A549 (cell line): ENCODE data around the gene CDC27. TPM values are rescaled to one million over a fixed set of nuclear protein-coding genes. Genes with fewer than 3 reads are reported as not detected.

Experiments used
- ATAC-seq, 2 experiments: fragments of 200-7000 bp in 1 of 2; fragments of >200 bp in 1 of 2; cut with Nextera tagmentation in 1 of 2; cut with Tn5 transposase in 1 of 2; 3 replicates each; pipeline versions ENCODE4 v1.8.0 to v1.9.1; 2018 to 2020; ENCODE audit warnings: mild to moderate bottlenecking in 1 of 2, moderate library complexity in 1 of 2
- CTCF ChIA-PET: fragments of 300-600 bp; sonication (Branson Sonifier 250); formaldehyde crosslinking; extraction: SDS; loops from one replicate; lab custom pipeline; 2021; ENCODE audit warnings: antibody characterized with exemption, inconsistent platforms; lab: Yijun Ruan, JAX
- POLR2A ChIA-PET: fragments of 350-600 bp; formaldehyde crosslinking; extraction: SDS; loops from one replicate; lab custom pipeline; 2021; ENCODE audit warnings: antibody characterized with exemption, inconsistent platforms; lab: Yijun Ruan, JAX
- DNase-seq, 2 experiments: peaks; one replicate each; pipeline versions ENCODE4 v3.0.0 to v3.0.0-alpha.2; 2011 to 2016; ENCODE audit warnings: low read depth in 1 of 2, low spot score in 1 of 2
- FAIRE-seq: peaks from 2 replicates; lab custom pipeline; 2011; peaks lifted over from hg19 to GRCh38; lab: Jason Lieb, UNC
- H3K27ac ChIP-seq, 2 experiments: fragments of >200 bp; sonication (Bioruptor Twin); formaldehyde crosslinking; 3 replicates each; pipeline ENCODE4 v1.5.1; 2016 to 2017
- H3K4me1 ChIP-seq: fragments of >200 bp; sonication (Bioruptor Twin); formaldehyde crosslinking; 3 replicates; pipeline ENCODE4 v1.6.1; 2016
- H3K4me2 ChIP-seq: fragments of >200 bp; sonication (Bioruptor Twin); formaldehyde crosslinking; 3 replicates; pipeline ENCODE4 v1.6.1; 2016
- H3K4me3 ChIP-seq: fragments of >200 bp; sonication (Bioruptor Twin); formaldehyde crosslinking; 3 replicates; pipeline ENCODE4 v1.5.1; 2016
- H3K9me3 ChIP-seq: fragments of >200 bp; sonication (Bioruptor Twin); formaldehyde crosslinking; 3 replicates; pipeline ENCODE4 v1.6.1; 2016
- CEBPB ChIP-seq, 2 experiments: fragments of >200 bp in 1 of 2; sonication (Bioruptor Twin) in 1 of 2; formaldehyde crosslinking in 1 of 2; IDR thresholded peaks; 2 replicates each; pipeline ENCODE4 v1.6.1; 2012 to 2016
- CHD2 ChIP-seq: fragments of 150-350 bp; IDR thresholded peaks from 2 replicates; pipeline ENCODE4 v1.6.1; 2014; ENCODE audit warnings: low read length; ENCODE audit not compliant: partially characterized antibody
- EHF ChIP-seq: fragments of 250-450 bp; sonication (Bioruptor Pico); IDR thresholded peaks from 2 replicates; pipeline ENCODE4 v1.5.0; 2020; ENCODE audit warnings: mild to moderate bottlenecking
- EHMT2 ChIP-seq: fragments of 200-600 bp; sonication (generic); IDR thresholded peaks from 2 replicates; pipeline ENCODE4 v1.6.1; 2016; ENCODE audit warnings: antibody characterized with exemption, low read depth, mild to moderate bottlenecking, moderate library complexity
- EP300 ChIP-seq, 2 experiments: fragments of >200 bp; sonication (Bioruptor Twin); formaldehyde crosslinking; IDR thresholded peaks; 2 replicates in 1 of 2; 3 replicates in 1 of 2; pipeline ENCODE4 v1.6.1; 2016 to 2017
- FOXS1 ChIP-seq: fragments of 250-450 bp; sonication (Bioruptor Pico); IDR thresholded peaks from 2 replicates; pipeline ENCODE4 v1.5.0; 2020; ENCODE audit warnings: mild to moderate bottlenecking, moderate library complexity
- HOXB5 ChIP-seq: fragments of 250-450 bp; sonication (Bioruptor Pico); IDR thresholded peaks from 2 replicates; pipeline ENCODE4 v1.5.0; 2020; ENCODE audit warnings: mild to moderate bottlenecking, moderate library complexity
- JUN ChIP-seq, 2 experiments: fragments of >200 bp; sonication (Bioruptor Twin); formaldehyde crosslinking; IDR thresholded peaks; 2 replicates in 1 of 2; 3 replicates in 1 of 2; pipeline ENCODE4 v1.6.1; 2016 to 2017
- KDM5A ChIP-seq: fragments of 200-600 bp; sonication (generic); IDR thresholded peaks from 2 replicates; pipeline ENCODE4 v1.6.1; 2016; ENCODE audit warnings: antibody characterized with exemption, mild to moderate bottlenecking
- MAZ ChIP-seq: fragments of 150-350 bp; IDR thresholded peaks from 2 replicates; pipeline ENCODE4 v1.6.1; 2014; ENCODE audit warnings: antibody characterized with exemption, low read depth, low read length, borderline replicate concordance
- PHF8 ChIP-seq: fragments of 200-600 bp; sonication (generic); IDR thresholded peaks from 2 replicates; pipeline ENCODE4 v1.6.1; 2016; ENCODE audit warnings: low read depth, mild to moderate bottlenecking, antibody characterized with exemption, moderate library complexity, borderline replicate concordance
- POLR2AphosphoS2 ChIP-seq: conservative IDR thresholded peaks from 2 replicates; pipeline ENCODE4 v1.6.1; 2012; ENCODE audit warnings: low read length, improper control_type of control experiment, inconsistent platforms
- WGBS: methylation state at CpG from one replicate; pipeline ENCODE4 v1.1.6; 2017; ENCODE audit errors: missing lambda C conversion rate; 5-methylcytosine and 5-hydroxymethylcytosine counted together
- polyA plus RNA-seq, 4 experiments: library from polyadenylated mRNA; depleted of rRNA in 3 of 4; stranded (reverse); fragments of >200 nt; fragmentation: RNase III in 1 of 4; extraction: RNeasy Plus Mini Kit Qiagen cat#74134 plus additional on column Dnase treatment in 1 of 4; gene quantifications; 2 replicates in 3 of 4; 3 replicates in 1 of 4; pipeline ENCODE4 v1.2.3, GENCODE V29; 2011 to 2017
- TF ChIP-seq, protein P1 (sequence below): fragments of 200-600 bp; sonication (generic); IDR thresholded peaks from 2 replicates; pipeline ENCODE4 v1.6.1; 2016; ENCODE audit warnings: antibody characterized with exemption, mild to moderate bottlenecking, moderate library complexity
- TF ChIP-seq, protein P2 (sequence below): fragments of 250-450 bp; sonication (Bioruptor Pico); IDR thresholded peaks from 2 replicates; pipeline ENCODE4 v1.5.0; 2021; ENCODE audit warnings: mild to moderate bottlenecking, moderate library complexity, borderline replicate concordance
- TF ChIP-seq, protein P3 (sequence below): fragments of >200 bp; sonication (Bioruptor Twin); formaldehyde crosslinking; IDR thresholded peaks from 2 replicates; pipeline ENCODE4 v1.6.1; 2016

Gene CDC27
- polyA plus RNA-seq, 2 of the 4 experiments (the other 2 are of a cell fraction): 88.0 to 150 TPM

DNA sequence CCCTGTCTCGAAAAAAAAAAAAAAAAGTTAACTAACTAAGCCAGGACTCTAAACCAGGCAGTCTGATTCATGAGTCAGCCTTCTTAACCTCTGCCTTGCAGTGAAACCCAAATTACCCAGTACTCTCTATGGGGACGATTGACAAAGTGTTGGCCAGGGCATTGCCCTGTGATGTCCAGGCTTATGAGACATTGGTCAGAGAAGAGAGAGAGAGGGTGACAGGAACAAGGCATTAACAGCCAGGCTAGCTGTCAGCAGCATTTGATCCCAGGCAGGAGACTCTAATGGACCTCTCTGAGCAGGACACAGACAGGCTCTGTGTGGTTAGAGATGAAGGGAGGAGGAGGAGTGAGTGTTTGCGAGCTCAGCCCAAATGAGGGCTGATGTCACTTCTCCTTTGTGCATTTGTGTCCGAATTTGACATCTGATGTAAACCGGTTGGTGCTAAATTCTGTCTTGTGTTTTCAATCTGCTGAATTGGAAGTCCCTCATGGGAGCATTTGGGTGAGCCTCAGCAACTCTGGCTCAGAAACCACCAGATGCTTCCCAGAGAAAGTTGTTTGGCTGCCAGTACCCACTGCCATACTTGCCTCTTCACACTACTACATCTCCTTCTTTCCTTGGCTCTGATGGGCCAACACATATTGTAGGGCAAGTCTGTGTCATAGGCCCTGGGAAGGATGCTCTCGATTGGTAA is 15.8 kb upstream of the CDC27 start:
- ChIA-PET CTCF (interaction anchor here (0.5 to 4.2 kb wide), 7 partner anchors 7 to 111 kb away, joined by 3 to 15 read pairs (median 4); no protein-coding TSS in a partner anchor), POLR2A (no interaction called here)
- FAIRE-seq (no peak), ATAC-seq (peak in 1 of 2 experiments; percentile 40; a peak in 1 of 6 replicates), DNase-seq (no peak)
- H3K9me3 ChIP-seq: peaks cover 5% of the 10 kb centered on the region; the same call in 2 of the 3 replicates
- TF ChIP-seq PHF8: no peak
- no peak for TF ChIP-seq FOXS1
- TF ChIP-seq CEBPB (IDR thresholded peaks at IDR 0.05): no peak
- TF ChIP-seq POLR2AphosphoS2: no peak
- no peak for TF ChIP-seq CHD2
- no peak for TF ChIP-seq EHF (CRISPR knock-in tag)
- TF ChIP-seq, protein P1, sequence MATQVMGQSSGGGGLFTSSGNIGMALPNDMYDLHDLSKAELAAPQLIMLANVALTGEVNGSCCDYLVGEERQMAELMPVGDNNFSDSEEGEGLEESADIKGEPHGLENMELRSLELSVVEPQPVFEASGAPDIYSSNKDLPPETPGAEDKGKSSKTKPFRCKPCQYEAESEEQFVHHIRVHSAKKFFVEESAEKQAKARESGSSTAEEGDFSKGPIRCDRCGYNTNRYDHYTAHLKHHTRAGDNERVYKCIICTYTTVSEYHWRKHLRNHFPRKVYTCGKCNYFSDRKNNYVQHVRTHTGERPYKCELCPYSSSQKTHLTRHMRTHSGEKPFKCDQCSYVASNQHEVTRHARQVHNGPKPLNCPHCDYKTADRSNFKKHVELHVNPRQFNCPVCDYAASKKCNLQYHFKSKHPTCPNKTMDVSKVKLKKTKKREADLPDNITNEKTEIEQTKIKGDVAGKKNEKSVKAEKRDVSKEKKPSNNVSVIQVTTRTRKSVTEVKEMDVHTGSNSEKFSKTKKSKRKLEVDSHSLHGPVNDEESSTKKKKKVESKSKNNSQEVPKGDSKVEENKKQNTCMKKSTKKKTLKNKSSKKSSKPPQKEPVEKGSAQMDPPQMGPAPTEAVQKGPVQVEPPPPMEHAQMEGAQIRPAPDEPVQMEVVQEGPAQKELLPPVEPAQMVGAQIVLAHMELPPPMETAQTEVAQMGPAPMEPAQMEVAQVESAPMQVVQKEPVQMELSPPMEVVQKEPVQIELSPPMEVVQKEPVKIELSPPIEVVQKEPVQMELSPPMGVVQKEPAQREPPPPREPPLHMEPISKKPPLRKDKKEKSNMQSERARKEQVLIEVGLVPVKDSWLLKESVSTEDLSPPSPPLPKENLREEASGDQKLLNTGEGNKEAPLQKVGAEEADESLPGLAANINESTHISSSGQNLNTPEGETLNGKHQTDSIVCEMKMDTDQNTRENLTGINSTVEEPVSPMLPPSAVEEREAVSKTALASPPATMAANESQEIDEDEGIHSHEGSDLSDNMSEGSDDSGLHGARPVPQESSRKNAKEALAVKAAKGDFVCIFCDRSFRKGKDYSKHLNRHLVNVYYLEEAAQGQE: no peak
- TF ChIP-seq, protein P2, sequence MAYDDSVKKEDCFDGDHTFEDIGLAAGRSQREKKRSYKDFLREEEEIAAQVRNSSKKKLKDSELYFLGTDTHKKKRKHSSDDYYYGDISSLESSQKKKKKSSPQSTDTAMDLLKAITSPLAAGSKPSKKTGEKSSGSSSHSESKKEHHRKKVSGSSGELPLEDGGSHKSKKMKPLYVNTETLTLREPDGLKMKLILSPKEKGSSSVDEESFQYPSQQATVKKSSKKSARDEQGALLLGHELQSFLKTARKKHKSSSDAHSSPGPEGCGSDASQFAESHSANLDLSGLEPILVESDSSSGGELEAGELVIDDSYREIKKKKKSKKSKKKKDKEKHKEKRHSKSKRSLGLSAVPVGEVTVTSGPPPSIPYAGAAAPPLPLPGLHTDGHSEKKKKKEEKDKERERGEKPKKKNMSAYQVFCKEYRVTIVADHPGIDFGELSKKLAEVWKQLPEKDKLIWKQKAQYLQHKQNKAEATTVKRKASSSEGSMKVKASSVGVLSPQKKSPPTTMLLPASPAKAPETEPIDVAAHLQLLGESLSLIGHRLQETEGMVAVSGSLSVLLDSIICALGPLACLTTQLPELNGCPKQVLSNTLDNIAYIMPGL (CRISPR knock-in tag): no peak
- TF ChIP-seq JUN (IDR thresholded peaks at IDR 0.05): no peak
- no peak for TF ChIP-seq EHMT2
- TF ChIP-seq, protein P3, sequence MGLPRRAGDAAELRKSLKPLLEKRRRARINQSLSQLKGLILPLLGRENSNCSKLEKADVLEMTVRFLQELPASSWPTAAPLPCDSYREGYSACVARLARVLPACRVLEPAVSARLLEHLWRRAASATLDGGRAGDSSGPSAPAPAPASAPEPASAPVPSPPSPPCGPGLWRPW: no peak
- no peak overlapping the region for H3K4me3 ChIP-seq
- no peaks in the 10 kb centered on the region for H3K4me1 ChIP-seq
- WGBS: 62% methylated on average over 6 of the region's 6 CpGs
- no peak overlapping the region for H3K27ac ChIP-seq
- no peak overlapping the region for H3K4me2 ChIP-seq

- no peak for ATAC-seq
- ChIA-PET POLR2A (no interaction called here), CTCF (interaction anchor here (1.2 to 4.2 kb wide), 5 partner anchors 12 to 112 kb away, joined by 3 to 15 read pairs (median 4); no protein-coding TSS in a partner anchor)
- FAIRE-seq: no peak
- Histone ChIP-seq H3K27ac (no peak overlapping the region), H3K4me1 (no peaks in the 10 kb centered on the region), H3K9me3 (peaks cover 5% of the 10 kb centered on the region; the same call in 2 of the 3 replicates), H3K4me3 (no peak overlapping the region), H3K4me2 (no peak overlapping the region)
- 55% methylated on average over 6 of the region's 6 CpGs for WGBS
- DNase-seq: no peak
- TF ChIP-seq MAZ (no peak), EP300 (IDR thresholded peaks at IDR 0.05) (no peak), JUN (IDR thresholded peaks at IDR 0.05) (no peak), HOXB5 (CRISPR knock-in tag) (no peak), KDM5A (no peak)
- TF ChIP-seq, protein P2 (CRISPR knock-in tag): no peak
These were observed 15.1 kb upstream of the CDC27 start for GRCh38 chr17:47203984-47204721.
